ENCODE measurements around the gene PIGP.
"Not testable (repeated sequence)": the region's sequence is repeated elsewhere in the genome, so short reads cannot be mapped to it uniquely, and the experiment has no call there.

The PIGP gene

DNA sequence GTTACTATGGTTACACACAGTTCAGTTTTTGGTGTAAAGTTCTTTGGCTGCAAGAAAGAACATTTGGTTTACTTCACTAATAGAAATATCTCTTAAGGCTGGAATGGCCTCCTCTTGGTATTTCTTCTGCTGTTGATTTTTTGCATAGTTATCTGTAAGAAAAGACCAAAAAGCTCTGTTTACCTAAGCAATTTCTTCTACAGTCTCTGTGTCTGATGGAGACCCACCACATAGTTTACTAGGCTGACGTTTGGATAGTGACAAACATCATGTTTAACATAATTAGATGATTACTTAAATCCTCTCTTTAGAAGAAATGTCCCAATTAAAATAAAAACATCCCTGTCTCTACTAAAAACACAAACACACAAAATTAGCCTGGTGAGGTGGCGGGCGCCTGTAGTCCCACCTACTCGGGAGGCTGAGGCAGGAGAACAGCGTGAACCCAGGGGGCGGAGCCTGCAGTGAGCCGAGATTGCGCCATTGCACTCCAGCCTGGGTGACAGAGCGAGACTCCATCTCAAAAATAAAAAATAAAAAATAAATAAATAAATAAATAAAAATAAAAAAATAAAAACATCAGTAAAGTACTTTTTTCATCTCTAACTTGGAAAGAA is 7.2 kb downstream of the PIGP start:
- H3K36me3 Mint-ChIP-seq (ENCODE audit: low read depth): peaks cover 28% of the 10 kb centered on the region
- no peak for DNase-seq
- peaks cover 11% of the 10 kb centered on the region for H3K4me1 Mint-ChIP-seq
- H3K27me3 Mint-ChIP-seq: no peaks in the 10 kb centered on the region
- H3K4me3 Mint-ChIP-seq: no peak overlapping the region
- H3K9me3 Mint-ChIP-seq: no peaks in the 10 kb centered on the region
- no peak for ATAC-seq
- no peak overlapping the region for H3K27ac Mint-ChIP-seq

DNA sequence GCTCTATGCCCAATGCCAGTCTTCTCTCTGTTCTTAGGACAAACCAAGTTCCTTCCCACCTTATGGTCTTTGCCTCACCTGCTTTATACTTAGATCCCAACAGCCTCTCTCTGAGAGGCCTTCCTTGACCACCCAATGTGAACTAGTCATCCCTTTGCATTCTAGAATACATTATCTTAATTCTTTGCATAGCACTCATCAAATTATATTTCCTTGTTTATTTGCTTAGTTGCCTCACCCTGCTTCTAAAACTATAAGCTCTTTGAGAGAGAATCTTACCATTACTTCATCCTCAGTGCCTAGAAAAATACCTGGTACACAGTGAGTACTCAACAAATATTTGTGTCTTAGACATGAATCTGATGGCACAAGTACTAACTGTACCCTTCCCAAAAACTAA is 8.0 kb downstream of the PIGP start:
- H3K36me3 Mint-ChIP-seq (ENCODE audit: low read depth): peaks cover 24% of the 10 kb centered on the region
- peaks cover 12% of the 10 kb centered on the region for H3K4me1 Mint-ChIP-seq
- no peak overlapping the region for H3K4me3 Mint-ChIP-seq
- H3K27me3 Mint-ChIP-seq: no peaks in the 10 kb centered on the region
- DNase-seq (no peak), ATAC-seq (no peak)
- H3K9me3 Mint-ChIP-seq: no peaks in the 10 kb centered on the region
- H3K27ac Mint-ChIP-seq: no peak overlapping the region

DNA sequence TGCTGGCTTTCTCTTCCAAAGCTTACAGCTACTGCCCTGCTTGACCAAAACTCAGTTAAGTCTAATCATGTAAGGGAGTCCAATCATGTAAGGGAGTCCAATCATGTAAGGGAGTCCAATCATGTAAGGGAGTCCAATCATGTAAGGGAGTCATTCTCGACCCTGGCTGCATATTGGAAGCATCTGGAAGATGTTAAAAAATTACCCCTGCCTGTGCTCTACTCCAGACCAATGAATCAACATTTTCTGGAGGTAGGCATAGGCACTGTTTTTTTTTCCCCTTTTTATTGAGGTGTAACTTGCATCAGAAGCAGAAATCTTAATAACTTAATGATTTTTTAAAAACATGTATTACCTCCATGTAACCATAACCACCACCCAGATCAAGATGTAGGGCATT is 9.4 kb downstream of the PIGP start:
- Mint-ChIP-seq H3K4me3 (no peak overlapping the region), H3K27ac (no peak overlapping the region)
- DNase-seq: no peak

DNA sequence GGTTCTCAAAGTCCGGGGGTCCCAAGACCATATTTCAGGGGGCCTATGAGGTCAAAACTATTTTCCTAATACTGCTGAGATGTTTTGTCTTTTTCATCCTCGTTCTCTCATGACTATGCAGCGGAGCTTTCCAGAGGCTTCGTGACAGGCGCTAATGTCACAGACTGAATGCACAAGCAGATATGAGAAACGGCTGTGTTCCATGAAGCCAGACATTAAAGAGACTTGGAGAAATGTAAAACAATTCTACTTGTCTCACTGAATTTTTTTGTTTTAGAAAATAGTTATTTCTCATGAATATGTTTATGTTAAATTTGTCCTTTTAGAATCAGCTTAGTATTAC is 10.3 kb downstream of the PIGP start:
- Mint-ChIP-seq H3K4me3 (no peak overlapping the region), H3K4me1 (peaks cover 11% of the 10 kb centered on the region)

More for the DNA sequence above, 9.4 kb downstream of the PIGP start:
- peaks cover 11% of the 10 kb centered on the region for H3K4me1 Mint-ChIP-seq
- no peak for ATAC-seq
- H3K27me3 Mint-ChIP-seq: no peaks in the 10 kb centered on the region
- no peaks in the 10 kb centered on the region for H3K9me3 Mint-ChIP-seq
- H3K36me3 Mint-ChIP-seq (ENCODE audit: low read depth): peaks cover 15% of the 10 kb centered on the region

DNA sequence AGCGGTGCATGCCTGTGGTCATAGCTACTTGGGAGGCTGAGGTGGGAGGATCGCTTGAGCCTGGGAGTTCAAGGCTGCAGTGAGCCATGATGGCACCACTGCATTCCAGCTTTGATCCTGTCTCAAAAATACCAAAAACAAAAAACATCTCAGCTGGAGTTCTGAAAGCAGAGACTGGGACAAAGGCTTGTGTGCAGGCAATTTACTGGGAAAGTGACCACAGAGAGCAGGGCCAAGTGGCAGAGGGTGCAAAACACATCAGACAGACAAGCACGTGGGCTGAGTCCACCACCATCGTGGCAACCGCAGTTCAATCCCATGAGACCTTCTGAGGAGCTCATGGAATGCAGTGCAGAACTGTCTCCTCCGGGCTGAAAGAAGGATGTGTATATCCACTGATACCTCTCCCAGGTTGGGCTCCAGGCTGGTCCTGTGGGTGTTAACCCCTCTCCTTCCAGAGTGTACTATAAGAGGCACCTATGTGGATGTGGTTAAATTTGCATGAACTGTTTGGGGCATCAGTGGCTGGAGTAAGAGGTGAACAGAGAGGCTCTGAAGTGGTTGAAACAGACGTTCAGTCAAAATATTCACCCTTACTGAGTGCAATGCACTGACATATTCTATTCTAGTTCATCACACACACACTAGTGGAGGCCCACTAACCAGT is 10.8 kb downstream of the PIGP start:
- Mint-ChIP-seq H3K36me3 (ENCODE audit: low read depth) (peaks cover 8% of the 10 kb centered on the region), H3K27ac (no peak overlapping the region), H3K9me3 (no peaks in the 10 kb centered on the region), H3K27me3 (no peaks in the 10 kb centered on the region), H3K4me3 (no peak overlapping the region), H3K4me1 (peaks cover 11% of the 10 kb centered on the region)
- ATAC-seq (no peak), DNase-seq (no peak)

More for the DNA sequence above, 10.3 kb downstream of the PIGP start:
- ATAC-seq (no peak), DNase-seq (no peak)
- H3K9me3 Mint-ChIP-seq: no peaks in the 10 kb centered on the region
- H3K27ac Mint-ChIP-seq: no peak overlapping the region
- H3K27me3 Mint-ChIP-seq: no peaks in the 10 kb centered on the region
- peaks cover 10% of the 10 kb centered on the region for H3K36me3 Mint-ChIP-seq (ENCODE audit: low read depth)

DNA sequence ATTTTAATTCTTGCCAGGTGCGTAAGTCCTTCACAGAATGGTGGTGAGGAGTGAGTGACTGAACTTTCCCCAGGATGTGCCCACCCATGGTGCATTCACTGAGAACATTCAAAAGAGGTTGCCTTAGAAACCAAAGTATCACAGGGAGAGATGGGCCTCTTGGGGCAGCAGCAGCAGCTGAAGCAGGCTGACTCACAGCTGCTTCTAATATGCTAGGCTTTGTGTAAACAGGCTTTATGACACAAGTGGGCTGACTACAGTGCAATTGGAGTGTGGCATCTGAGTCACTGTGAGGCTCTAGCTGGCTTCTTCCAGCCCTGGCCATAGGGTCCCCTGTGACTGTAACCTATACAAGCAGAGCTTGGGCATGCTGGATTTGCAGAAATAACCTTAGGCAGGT is 12.6 kb downstream of the PIGP start:
- peak; percentile 11 for DNase-seq
- Mint-ChIP-seq H3K4me3 (no peak overlapping the region), H3K36me3 (ENCODE audit: low read depth) (peaks cover 5% of the 10 kb centered on the region), H3K9me3 (no peaks in the 10 kb centered on the region), H3K27me3 (no peaks in the 10 kb centered on the region), H3K27ac (no peak overlapping the region), H3K4me1 (peaks cover 11% of the 10 kb centered on the region)
- ATAC-seq: peak; percentile 99

DNA sequence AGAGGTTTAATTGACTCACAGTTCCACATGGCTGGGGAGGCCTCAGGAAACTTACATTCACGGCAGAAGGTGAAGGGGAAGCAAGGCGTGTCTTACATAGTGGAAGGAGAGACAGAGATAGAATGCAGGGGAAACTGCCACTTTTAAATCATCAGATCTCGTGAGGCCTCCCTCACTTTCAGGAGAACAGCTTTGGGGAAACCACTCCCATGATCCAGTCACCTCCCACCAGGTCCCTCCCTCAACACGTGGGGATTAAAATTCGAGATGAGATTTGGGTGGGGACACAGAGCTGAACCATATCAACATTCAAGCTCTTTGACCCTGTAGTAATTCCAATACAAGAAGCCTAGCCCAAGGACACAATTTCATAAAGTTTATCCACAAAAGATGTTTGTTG is 13.7 kb downstream of the PIGP start:
- Mint-ChIP-seq H3K4me1 (peaks cover 11% of the 10 kb centered on the region), H3K27ac (no peak overlapping the region), H3K9me3 (no peaks in the 10 kb centered on the region), H3K27me3 (no peaks in the 10 kb centered on the region), H3K36me3 (ENCODE audit: low read depth) (no peaks in the 10 kb centered on the region), H3K4me3 (no peak overlapping the region)
- ATAC-seq (no peak), DNase-seq (no peak)

DNA sequence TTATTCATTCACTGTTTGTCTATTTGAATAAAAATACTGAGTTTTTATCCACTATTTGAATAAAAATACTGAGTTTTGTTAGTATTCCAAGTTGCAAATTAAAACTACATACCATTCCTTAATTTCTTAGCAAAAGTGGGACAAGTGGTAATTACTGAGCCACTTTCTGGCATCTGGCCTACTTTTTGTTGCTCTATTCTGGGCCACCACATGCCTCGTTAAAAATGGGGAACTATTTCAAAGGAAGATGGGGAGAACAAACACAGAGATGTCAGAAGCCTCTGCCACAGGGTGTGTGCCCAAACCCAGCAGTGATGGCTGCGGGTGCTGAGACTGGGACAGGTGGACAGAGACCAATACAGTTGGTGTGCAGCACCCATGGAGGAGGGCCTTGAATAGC is 14.6 kb downstream of the PIGP start:
- no peak for DNase-seq
- no peaks in the 10 kb centered on the region for H3K9me3 Mint-ChIP-seq
- no peak overlapping the region for H3K27ac Mint-ChIP-seq
- no peak overlapping the region for H3K4me3 Mint-ChIP-seq
- peaks cover 11% of the 10 kb centered on the region for H3K4me1 Mint-ChIP-seq
- no peaks in the 10 kb centered on the region for H3K36me3 Mint-ChIP-seq (ENCODE audit: low read depth)
- no peaks in the 10 kb centered on the region for H3K27me3 Mint-ChIP-seq
- no peak for ATAC-seq

DNA sequence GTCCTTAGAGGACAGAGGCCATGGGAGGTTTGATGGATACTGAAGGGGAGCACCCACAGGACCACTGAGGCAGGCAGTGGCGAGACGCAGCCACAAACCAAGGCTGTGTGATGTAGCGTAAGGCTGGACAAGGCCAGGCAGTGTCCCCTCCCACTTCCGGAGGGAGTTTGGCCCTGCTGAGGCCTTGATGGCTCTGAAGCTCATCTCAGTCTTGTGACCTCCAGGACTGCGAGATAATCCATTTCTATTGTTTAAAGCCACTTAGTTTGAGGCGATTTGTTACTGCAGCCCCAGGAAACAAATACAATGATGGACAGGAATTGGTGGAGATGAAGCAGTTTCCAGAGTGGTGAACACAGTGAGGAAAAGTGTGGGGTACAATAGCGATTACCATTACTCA is 15.3 kb downstream of the PIGP start:
- H3K27ac Mint-ChIP-seq: no peak overlapping the region
- ATAC-seq: no peak
- no peak for DNase-seq
- H3K4me1 Mint-ChIP-seq: peaks cover 11% of the 10 kb centered on the region
- no peaks in the 10 kb centered on the region for H3K9me3 Mint-ChIP-seq
- no peaks in the 10 kb centered on the region for H3K36me3 Mint-ChIP-seq (ENCODE audit: low read depth)
- no peaks in the 10 kb centered on the region for H3K27me3 Mint-ChIP-seq
- no peak overlapping the region for H3K4me3 Mint-ChIP-seq

DNA sequence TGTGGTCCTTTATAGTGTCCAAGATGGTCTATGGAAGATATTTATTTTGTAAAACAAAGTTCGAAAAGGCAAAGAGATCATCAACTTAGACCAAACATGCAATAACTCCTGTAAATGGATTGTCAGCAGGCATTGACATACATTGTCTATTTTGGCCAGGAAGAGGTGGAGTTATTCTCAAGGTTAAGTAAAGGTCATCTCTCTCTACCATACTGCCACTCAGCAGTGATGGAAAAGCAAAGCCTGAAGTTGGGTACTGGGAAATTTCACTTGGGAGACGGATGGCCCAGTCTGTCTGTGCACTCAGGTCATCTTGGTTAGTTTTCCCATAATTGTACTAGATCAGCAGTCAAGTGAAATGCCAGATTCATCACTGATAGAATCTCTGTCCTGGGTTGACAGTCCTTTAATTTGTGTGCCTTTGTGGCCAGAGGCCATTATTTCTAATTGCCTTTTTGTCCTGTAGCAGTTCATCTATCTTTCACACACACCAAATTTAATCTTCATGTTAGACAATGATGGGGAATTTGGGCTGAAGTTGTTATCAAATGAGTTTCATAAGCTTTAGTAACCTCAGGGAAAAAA is 17.5 kb downstream of the PIGP start:
- H3K9me3 Mint-ChIP-seq: no peaks in the 10 kb centered on the region
- peaks cover 4% of the 10 kb centered on the region for H3K4me1 Mint-ChIP-seq
- no peak overlapping the region for H3K4me3 Mint-ChIP-seq
- no peaks in the 10 kb centered on the region for H3K36me3 Mint-ChIP-seq (ENCODE audit: low read depth)
- no peak overlapping the region for H3K27ac Mint-ChIP-seq
- ATAC-seq: no peak
- no peak for DNase-seq
- H3K27me3 Mint-ChIP-seq: peaks cover 2% of the 10 kb centered on the region

DNA sequence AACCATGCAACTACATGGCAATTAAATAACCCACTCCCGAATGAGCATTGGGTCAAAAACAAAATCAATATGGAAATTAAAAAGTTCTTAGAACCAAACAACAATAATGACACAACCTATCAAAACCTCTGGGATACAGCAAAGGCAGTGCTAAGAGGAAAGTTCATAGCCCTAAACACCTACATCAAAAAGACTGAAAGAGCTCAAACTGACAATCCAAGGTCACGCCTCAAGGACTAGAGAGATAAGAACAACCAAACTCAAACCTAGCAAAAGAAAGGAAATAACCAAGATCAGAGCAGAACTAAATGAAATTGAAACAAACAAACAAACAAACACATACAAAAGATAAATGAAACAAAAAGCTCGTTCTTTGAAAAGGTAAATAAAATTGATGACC is 23.1 kb downstream of the PIGP start:
- H3K4me3 Mint-ChIP-seq; H3K36me3 Mint-ChIP-seq (ENCODE audit: low read depth); H3K9me3 Mint-ChIP-seq; DNase-seq; H3K27me3 Mint-ChIP-seq; ATAC-seq; H3K4me1 Mint-ChIP-seq; H3K27ac Mint-ChIP-seq: not testable (repeated sequence)

DNA sequence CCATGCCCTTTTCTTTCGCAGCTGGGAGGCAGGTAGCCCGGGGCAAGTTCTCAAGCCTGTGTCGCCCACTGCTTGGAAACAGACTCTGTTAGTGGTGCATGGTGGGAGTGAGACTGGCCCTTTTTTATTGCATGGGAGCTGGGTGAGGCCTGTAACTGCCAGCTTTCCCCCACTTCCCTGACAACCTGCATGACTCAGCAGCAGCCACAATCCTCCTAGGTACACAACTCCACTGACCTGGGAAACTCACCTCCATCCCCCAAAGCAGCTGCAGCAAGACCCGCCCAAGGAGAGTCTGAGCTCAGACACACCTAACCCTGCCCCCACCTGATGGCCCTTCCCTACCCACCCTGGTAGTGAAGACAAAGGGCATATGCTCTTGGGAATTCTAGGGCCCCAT is 25.8 kb downstream of the PIGP start:
- Mint-ChIP-seq H3K4me1 (peaks cover 11% of the 10 kb centered on the region), H3K36me3 (ENCODE audit: low read depth) (no peaks in the 10 kb centered on the region), H3K4me3 (no peak overlapping the region), H3K9me3 (no peaks in the 10 kb centered on the region), H3K27me3 (peaks cover 2% of the 10 kb centered on the region), H3K27ac (no peak overlapping the region)
- ATAC-seq (no peak), DNase-seq (no peak)

DNA sequence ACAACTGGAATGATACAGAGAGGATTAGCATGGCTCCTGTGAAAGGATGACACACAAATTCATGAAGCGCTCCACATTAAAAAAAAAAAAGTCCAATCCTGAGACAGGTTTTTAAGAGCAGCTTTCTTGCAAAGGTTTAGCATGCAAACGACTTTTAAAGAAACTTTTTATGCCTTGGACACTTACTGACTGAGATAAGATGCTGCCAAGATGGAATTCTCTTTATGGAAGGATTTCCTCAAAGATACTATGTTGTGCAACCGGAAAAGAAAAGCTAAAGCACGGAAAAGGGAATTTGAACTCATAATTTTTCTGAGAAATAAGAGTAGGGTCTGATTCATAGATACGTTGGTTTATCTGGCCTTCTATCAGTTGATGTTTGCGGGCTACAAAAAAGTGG is 27.3 kb downstream of the PIGP start:
- peaks cover 11% of the 10 kb centered on the region for H3K4me1 Mint-ChIP-seq
- H3K9me3 Mint-ChIP-seq: no peaks in the 10 kb centered on the region
- no peak for DNase-seq
- H3K36me3 Mint-ChIP-seq (ENCODE audit: low read depth): no peaks in the 10 kb centered on the region
- no peak for ATAC-seq
- no peaks in the 10 kb centered on the region for H3K27me3 Mint-ChIP-seq
- H3K27ac Mint-ChIP-seq: no peak overlapping the region
- H3K4me3 Mint-ChIP-seq: no peak overlapping the region

DNA sequence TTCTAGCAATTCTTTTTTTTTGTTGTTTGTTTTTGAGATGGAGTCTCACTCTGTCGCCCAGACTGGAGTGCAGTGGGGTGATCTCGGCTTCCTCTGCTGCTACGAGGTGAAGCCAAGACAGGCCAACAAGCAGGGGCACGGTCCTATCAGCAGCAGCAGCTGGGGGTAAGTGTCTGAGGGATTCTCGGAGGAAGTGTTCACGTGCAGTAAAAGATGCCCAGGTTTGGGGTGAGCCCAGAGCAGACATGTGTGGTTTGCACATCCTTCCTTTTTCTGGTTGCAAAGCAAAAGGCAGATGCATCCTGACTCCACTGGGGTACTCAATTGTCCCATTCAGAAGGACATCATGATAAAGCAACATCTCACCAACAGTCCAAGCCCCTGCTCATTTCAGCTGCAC is 27.7 kb downstream of the PIGP start:
- Mint-ChIP-seq H3K27me3 (no peaks in the 10 kb centered on the region), H3K4me3 (no peak overlapping the region), H3K27ac (no peak overlapping the region), H3K9me3 (no peaks in the 10 kb centered on the region), H3K36me3 (ENCODE audit: low read depth) (no peaks in the 10 kb centered on the region), H3K4me1 (peaks cover 11% of the 10 kb centered on the region)
- no peak for DNase-seq
- ATAC-seq: no peak

DNA sequence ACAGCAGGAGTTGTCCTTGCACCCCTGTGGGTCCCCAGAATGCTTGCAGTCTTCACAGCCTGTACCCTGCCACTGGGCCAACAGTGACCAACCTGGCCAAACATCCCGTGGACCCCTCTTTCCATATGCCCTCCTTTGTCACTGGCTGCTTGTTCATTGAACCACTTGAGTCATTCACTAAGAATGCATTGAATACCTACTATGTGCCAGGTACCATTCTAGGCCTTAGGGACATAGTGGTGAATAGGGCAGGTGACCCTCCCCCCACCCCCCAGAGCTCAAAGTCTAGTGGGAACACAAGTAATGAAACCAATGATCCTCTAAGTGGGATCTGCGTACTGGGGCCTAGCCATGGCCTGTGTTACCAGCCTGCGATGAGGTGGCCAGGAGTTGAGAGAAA is 28.2 kb downstream of the PIGP start:
- H3K9me3 Mint-ChIP-seq: no peaks in the 10 kb centered on the region
- no peak overlapping the region for H3K4me3 Mint-ChIP-seq

More for the DNA sequence above, 28.2 kb downstream of the PIGP start:
- H3K36me3 Mint-ChIP-seq (ENCODE audit: low read depth): no peaks in the 10 kb centered on the region
- ATAC-seq (no peak), DNase-seq (no peak)
- peaks cover 11% of the 10 kb centered on the region for H3K4me1 Mint-ChIP-seq
- no peaks in the 10 kb centered on the region for H3K27me3 Mint-ChIP-seq
- no peak overlapping the region for H3K27ac Mint-ChIP-seq

Measured in activated naive CD8-positive, alpha-beta T cell treated with anti-CD3 and anti-CD28 coated beads, Interleukin-2, amount 50 U/mL, for 24 hours (primary cell).